Smooth muscle cell (in vitro differentiated cells): ENCODE data around the gene UCN3. TPM values are rescaled to one million over a fixed set of nuclear protein-coding genes. Genes with fewer than 3 reads are reported as not detected.

Source experiments
- DNase-seq: peaks from one replicate; lab custom pipeline; 2025; ENCODE audit not compliant: unreplicated experiment; lab: John Stamatoyannopoulos, UW
- H2AFZ ChIP-seq: fragments of 200-600 bp; sonication (generic); 2 replicates; pipeline ENCODE4 v1.6.0; 2016; ENCODE audit warnings: antibody characterized with exemption, low read depth, mild to moderate bottlenecking
- H3F3A ChIP-seq: fragments of 200-600 bp; sonication (generic); 2 replicates; pipeline ENCODE4 v1.6.0; 2017; ENCODE audit warnings: antibody characterized with exemption, low read depth
- H3K27ac ChIP-seq: fragments of 200-600 bp; sonication (generic); 2 replicates; pipeline ENCODE4 v1.5.1; 2016; ENCODE audit warnings: low read depth, mild to moderate bottlenecking
- H3K27me3 ChIP-seq: fragments of 200-600 bp; sonication (generic); 2 replicates; pipeline ENCODE4 v1.6.1; 2016; ENCODE audit warnings: low read depth, mild to moderate bottlenecking
- H3K36me3 ChIP-seq: fragments of 200-600 bp; sonication (generic); 2 replicates; pipeline ENCODE4 v1.5.1; 2016; ENCODE audit warnings: low read depth
- H3K4me1 ChIP-seq: fragments of 200-600 bp; sonication (generic); 2 replicates; pipeline ENCODE4 v1.5.1; 2016; ENCODE audit warnings: low read depth
- H3K4me2 ChIP-seq: fragments of 200-600 bp; sonication (generic); 2 replicates; pipeline ENCODE4 v1.6.0; 2016; ENCODE audit warnings: mild to moderate bottlenecking
- H3K4me3 ChIP-seq: fragments of 200-600 bp; sonication (generic); 2 replicates; pipeline ENCODE4 v1.5.1; 2016; ENCODE audit warnings: mild to moderate bottlenecking
- H3K79me2 ChIP-seq: fragments of 200-600 bp; sonication (generic); 2 replicates; pipeline ENCODE4 v1.6.0; 2016; ENCODE audit warnings: low read depth, mild to moderate bottlenecking
- H3K9ac ChIP-seq: fragments of 200-600 bp; sonication (generic); 2 replicates; pipeline ENCODE4 v1.6.0; 2016; ENCODE audit warnings: low read depth
- H3K9me3 ChIP-seq: fragments of 200-600 bp; sonication (generic); replicated peaks from 2 replicates; pipeline ENCODE4 v1.5.1; 2016; ENCODE audit warnings: low read depth
- H4K20me1 ChIP-seq: fragments of 200-600 bp; sonication (generic); 2 replicates; pipeline ENCODE4 v1.6.0; 2016; ENCODE audit warnings: low read depth
- CTCF ChIP-seq: fragments of 200-600 bp; sonication (generic); IDR thresholded peaks from 2 replicates; pipeline ENCODE4 v1.5.1; 2017; ENCODE audit warnings: borderline replicate concordance, mild to moderate bottlenecking, antibody characterized with exemption; ENCODE audit not compliant: insufficient read depth, poor library complexity, severe bottlenecking
- WGBS: methylation state at CpG from one replicate; pipeline ENCODE4 v1.1.7; 2016; ENCODE audit warnings: low lambda C conversion rate; 5-methylcytosine and 5-hydroxymethylcytosine counted together
- polyA plus RNA-seq: library from polyadenylated mRNA; unstranded; fragments of >200 nt; fragmentation: Nextera tagmentation; extraction: Ambion mirVana; gene quantifications from 2 replicates; pipeline ENCODE4 v1.2.1, GENCODE V29; 2016
- total RNA-seq: library from RNA; depleted of rRNA; stranded (reverse); fragments of >200 nt; gene quantifications from 2 replicates; pipeline ENCODE4 v1.2.3, GENCODE V29; 2014

The UCN3 gene
- total and polyA plus RNA-seq, 2 experiments from 2014 or later = not detected

- H3F3A ChIP-seq = no peaks in the 10 kb centered on the region
- no peak overlapping the region for H3K4me3 ChIP-seq
- no peaks in the 10 kb centered on the region for H4K20me1 ChIP-seq
- H3K27me3 ChIP-seq = no peaks in the 10 kb centered on the region
- H3K27ac ChIP-seq = no peak overlapping the region
- no peaks in the 10 kb centered on the region for H3K79me2 ChIP-seq
- TF ChIP-seq CTCF = no peak
- no peak overlapping the region for H2AFZ ChIP-seq
- DNase-seq = no peak
- no peaks in the 10 kb centered on the region for H3K9me3 ChIP-seq
- no peak overlapping the region for H3K9ac ChIP-seq
- no peak overlapping the region for H3K4me2 ChIP-seq
- H3K36me3 ChIP-seq = no peaks in the 10 kb centered on the region
- WGBS = 94% methylated on average over 9 of the region's 9 CpGs
- H3K4me1 ChIP-seq = no peaks in the 10 kb centered on the region
Measured at GRCh38 chr10:5400468-5401240, 35.9 kb downstream of the UCN3 start.

- no peak overlapping the region for H3K9ac ChIP-seq
- H3K27me3 ChIP-seq = no peaks in the 10 kb centered on the region
- H3K79me2 ChIP-seq = no peaks in the 10 kb centered on the region
- DNase-seq = no peak
- H3K9me3 ChIP-seq = no peaks in the 10 kb centered on the region
- 83% methylated on average over 3 of the region's 3 CpGs for WGBS
- H3K4me1 ChIP-seq = no peaks in the 10 kb centered on the region
- no peaks in the 10 kb centered on the region for H4K20me1 ChIP-seq
- no peak overlapping the region for H3K4me2 ChIP-seq
- no peak for TF ChIP-seq CTCF
- H3K36me3 ChIP-seq = no peaks in the 10 kb centered on the region
- no peak overlapping the region for H2AFZ ChIP-seq
- H3K4me3 ChIP-seq = no peak overlapping the region
- no peaks in the 10 kb centered on the region for H3F3A ChIP-seq
- H3K27ac ChIP-seq = no peak overlapping the region
Measured at GRCh38 chr10:5402798-5403197, 38.0 kb downstream of the UCN3 start.

- Histone ChIP-seq H3K27me3 (no peaks in the 10 kb centered on the region), H3K4me3 (no peak within 1 kb of the TSS), H3K9me3 (no peaks in the 10 kb centered on the region), H3F3A (no peaks in the 10 kb centered on the region), H2AFZ (no peak within 1 kb of the TSS), H4K20me1 (no peaks in the 10 kb centered on the region), H3K79me2 (no peaks in the 10 kb centered on the region), H3K9ac (no peak within 1 kb of the TSS), H3K4me2 (no peak within 1 kb of the TSS), H3K4me1 (no peaks in the 10 kb centered on the region), H3K36me3 (no peaks in the 10 kb centered on the region), H3K27ac (no peak within 1 kb of the TSS)
- no peak for DNase-seq
- no peak for TF ChIP-seq CTCF
- WGBS = 82% methylated on average over 8 of the region's 8 CpGs
Measured at GRCh38 chr10:5404208-5405041, 39.7 kb downstream of the UCN3 start, which contains the start of gene TUBAL3. TSS of gene TUBAL3 (minus strand) at chr10:5404828. CDS start at chr10:5404792, 36 bp downstream.
